MM.1S (cell line): ENCODE measurements around the gene LMNTD1.

Experiments used
- DNase-seq: peaks from one replicate; pipeline ENCODE4 v3.0.0-alpha.2; 2015
- H2AFZ ChIP-seq: fragments of 300-600 bp; sonication (generic); 2 replicates; pipeline ENCODE4 v1.6.0; 2016; ENCODE audit warnings: antibody characterized with exemption, low read length
- H3F3A ChIP-seq: fragments of 300-600 bp; sonication (generic); 2 replicates; pipeline ENCODE4 v1.6.1; 2016; ENCODE audit warnings: mild to moderate bottlenecking, antibody characterized with exemption, low read length, moderate library complexity, mixed read lengths; ENCODE audit not compliant: insufficient read depth
- H3K27ac ChIP-seq: fragments of 300-600 bp; sonication (generic); 2 replicates; pipeline ENCODE4 v1.5.1; 2016; ENCODE audit warnings: mild to moderate bottlenecking, low read length
- H3K27me3 ChIP-seq: fragments of 300-600 bp; sonication (generic); replicated peaks from 2 replicates; pipeline ENCODE4 v1.6.0; 2016; ENCODE audit warnings: low read length; ENCODE audit not compliant: insufficient read depth
- H3K36me3 ChIP-seq: fragments of 300-600 bp; sonication (generic); replicated peaks from 2 replicates; pipeline ENCODE4 v1.6.1; 2016; ENCODE audit warnings: mild to moderate bottlenecking, low read length, mixed read lengths; ENCODE audit not compliant: insufficient read depth
- H3K4me1 ChIP-seq: fragments of 300-600 bp; sonication (generic); 2 replicates; pipeline ENCODE4 v1.6.1; 2016; ENCODE audit warnings: low read length, mixed read lengths
- H3K4me2 ChIP-seq: fragments of 300-600 bp; sonication (generic); 2 replicates; pipeline ENCODE4 v1.6.0; 2016; ENCODE audit warnings: low read depth, low read length
- H3K4me3 ChIP-seq: fragments of 300-600 bp; sonication (generic); 2 replicates; pipeline ENCODE4 v1.5.1; 2016; ENCODE audit warnings: low read length, mixed read lengths
- H3K79me2 ChIP-seq: fragments of 300-600 bp; sonication (generic); 2 replicates; pipeline ENCODE4 v1.6.1; 2016; ENCODE audit warnings: mixed run types, low read length, mixed read lengths
- H3K9ac ChIP-seq: fragments of 300-600 bp; sonication (generic); 2 replicates; pipeline ENCODE4 v1.6.1; 2016; ENCODE audit warnings: low read length, mixed read lengths
- H3K9me2 ChIP-seq: fragments of 300-600 bp; sonication (generic); replicated peaks from 2 replicates; pipeline ENCODE4 v1.6.1; 2016; ENCODE audit warnings: mild to moderate bottlenecking, low read length, mixed read lengths; ENCODE audit not compliant: insufficient read depth
- H3K9me3 ChIP-seq: fragments of 300-600 bp; sonication (generic); replicated peaks from 2 replicates; pipeline ENCODE4 v1.6.1; 2016; ENCODE audit warnings: mild to moderate bottlenecking, low read length, mixed read lengths; ENCODE audit not compliant: insufficient read depth
- H4K20me1 ChIP-seq: fragments of 300-600 bp; sonication (generic); 2 replicates; pipeline ENCODE4 v1.6.1; 2016; ENCODE audit warnings: mild to moderate bottlenecking, low read length, moderate library complexity, mixed read lengths; ENCODE audit not compliant: insufficient read depth
- CTCF ChIP-seq: fragments of 300-600 bp; sonication (generic); IDR thresholded peaks from 2 replicates; pipeline ENCODE4 v1.5.1; 2016; ENCODE audit warnings: antibody characterized with exemption, low read length, mixed read lengths
- EZH2 ChIP-seq: fragments of 300-600 bp; sonication (generic); optimal IDR thresholded peaks from 2 replicates; pipeline ENCODE3; 2017; ENCODE audit warnings: low read depth, mild to moderate bottlenecking, antibody characterized with exemption, low read length, mixed read lengths
- EZH2phosphoT487 ChIP-seq: fragments of 300-600 bp; sonication (generic); IDR thresholded peaks from 2 replicates; pipeline ENCODE4 v1.6.1; 2018; ENCODE audit warnings: antibody characterized with exemption, low read length

The LMNTD1 gene

DNA sequence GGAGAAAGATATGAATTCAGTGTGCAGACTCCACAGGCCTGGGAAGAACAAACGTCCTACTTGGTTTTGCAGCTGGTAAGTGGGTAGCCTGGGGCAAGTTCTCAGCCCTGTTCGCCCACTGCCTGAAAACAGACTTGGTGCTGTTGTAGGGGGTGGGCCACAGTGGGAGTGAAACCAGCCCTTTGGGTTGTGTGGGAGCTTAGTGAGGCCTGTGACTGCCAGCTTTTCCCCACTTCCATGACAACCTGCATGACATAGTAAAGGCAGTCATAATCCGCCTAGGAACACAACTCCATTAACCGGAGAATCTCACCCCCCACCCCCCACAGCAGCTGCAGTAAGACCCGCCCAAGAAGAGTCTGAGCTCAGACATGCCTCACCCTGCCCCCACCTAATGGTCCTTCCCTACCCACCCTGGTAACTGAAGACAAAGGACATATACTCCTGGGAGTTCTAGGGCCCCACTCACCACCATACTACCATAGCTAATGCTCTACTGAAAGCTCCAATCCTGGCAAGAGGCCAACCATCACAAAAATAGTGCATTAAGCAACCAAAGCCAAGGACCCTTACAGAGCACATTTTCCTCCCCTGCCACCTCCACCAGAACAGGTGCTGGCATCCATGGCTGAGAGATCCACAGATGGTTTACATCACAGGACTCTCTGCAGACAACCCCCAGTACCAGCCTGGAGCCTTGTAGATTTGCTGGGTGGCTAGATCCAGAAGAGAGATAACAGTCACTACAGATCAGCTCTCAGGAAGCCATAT, 39.8 kb upstream of the LMNTD1 start:
- H3K79me2 ChIP-seq, result no peaks in the 10 kb centered on the region
- H3K4me1 ChIP-seq, result no peaks in the 10 kb centered on the region
- no peak overlapping the region for H2AFZ ChIP-seq
- no peaks in the 10 kb centered on the region for H3K9me3 ChIP-seq
- H4K20me1 ChIP-seq, result no peaks in the 10 kb centered on the region
- no peak overlapping the region for H3K4me2 ChIP-seq
- H3K9me2 ChIP-seq, result no peaks in the 10 kb centered on the region
- H3K27me3 ChIP-seq, result no peaks in the 10 kb centered on the region
- no peak overlapping the region for H3K4me3 ChIP-seq
- H3F3A ChIP-seq, result no peaks in the 10 kb centered on the region
- no peak overlapping the region for H3K9ac ChIP-seq
- TF ChIP-seq CTCF (no peak), EZH2 (no peak), EZH2phosphoT487 (no peak)
- no peak for DNase-seq
- no peak overlapping the region for H3K27ac ChIP-seq
- H3K36me3 ChIP-seq, result no peaks in the 10 kb centered on the region

- no peaks in the 10 kb centered on the region for H3K36me3 ChIP-seq
- TF ChIP-seq CTCF, result no peak
- TF ChIP-seq EZH2, result no peak
- no peak for TF ChIP-seq EZH2phosphoT487
- no peak overlapping the region for H3K27ac ChIP-seq
- no peaks in the 10 kb centered on the region for H3F3A ChIP-seq
- H2AFZ ChIP-seq, result no peak overlapping the region
- no peak overlapping the region for H3K9ac ChIP-seq
- H3K4me3 ChIP-seq, result no peak overlapping the region
- no peaks in the 10 kb centered on the region for H3K79me2 ChIP-seq
- DNase-seq, result no peak
- no peaks in the 10 kb centered on the region for H3K9me2 ChIP-seq
- no peak overlapping the region for H3K4me2 ChIP-seq
- H4K20me1 ChIP-seq, result no peaks in the 10 kb centered on the region
- H3K27me3 ChIP-seq, result no peaks in the 10 kb centered on the region
- no peaks in the 10 kb centered on the region for H3K4me1 ChIP-seq
- no peaks in the 10 kb centered on the region for H3K9me3 ChIP-seq
These were observed 38.1 kb upstream of the LMNTD1 start for GRCh38 chr12:25591144-25591543.

DNA sequence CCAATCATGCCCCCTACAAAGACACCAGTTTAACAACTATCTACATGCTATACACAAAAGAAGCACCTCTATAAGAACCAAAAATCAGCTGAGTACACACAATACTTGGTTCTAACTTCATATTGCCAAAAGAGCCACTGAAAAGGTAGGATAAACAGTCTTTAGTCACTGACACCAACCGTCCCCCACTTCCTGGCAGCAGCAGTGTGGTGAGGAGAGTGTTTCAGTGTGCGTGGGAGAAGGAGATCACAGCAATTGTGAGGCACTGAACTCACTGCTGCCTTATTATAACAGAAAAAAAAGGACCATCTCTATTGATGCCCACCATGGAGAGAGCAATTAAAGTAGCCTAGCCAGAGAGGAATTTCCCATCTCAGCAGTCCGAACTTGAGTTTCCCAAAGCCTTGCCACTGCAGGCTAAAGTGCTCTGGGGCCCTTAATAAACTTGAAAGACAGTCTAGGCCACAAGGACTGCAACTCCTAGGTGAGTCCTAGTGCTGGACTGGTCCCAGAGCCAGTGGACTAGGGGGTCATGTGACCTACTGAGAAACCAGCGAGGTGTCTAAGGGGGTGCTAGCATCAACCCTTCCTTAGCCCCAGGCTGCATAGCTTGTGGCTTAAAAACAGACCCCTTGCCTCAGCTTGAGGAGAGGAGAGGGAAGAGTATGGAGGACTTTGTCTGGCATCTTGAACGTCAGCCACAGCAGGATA, 37.1 kb upstream of the LMNTD1 start:
- no peak overlapping the region for H3K4me2 ChIP-seq

More for the DNA sequence above, 37.1 kb upstream of the LMNTD1 start:
- H3K4me1 ChIP-seq, result no peaks in the 10 kb centered on the region
- H3K27ac ChIP-seq, result no peak overlapping the region
- H3K36me3 ChIP-seq, result no peaks in the 10 kb centered on the region
- no peak for DNase-seq
- no peaks in the 10 kb centered on the region for H4K20me1 ChIP-seq
- H3K27me3 ChIP-seq, result no peaks in the 10 kb centered on the region
- no peaks in the 10 kb centered on the region for H3K9me2 ChIP-seq
- H3K9ac ChIP-seq, result no peak overlapping the region
- no peak overlapping the region for H3K4me3 ChIP-seq
- TF ChIP-seq EZH2phosphoT487 (no peak), CTCF (no peak), EZH2 (no peak)
- H3F3A ChIP-seq, result no peaks in the 10 kb centered on the region
- H3K9me3 ChIP-seq, result no peaks in the 10 kb centered on the region
- no peaks in the 10 kb centered on the region for H3K79me2 ChIP-seq
- H2AFZ ChIP-seq, result no peak overlapping the region
